GM12878 (cell line): ENCODE data around the gene DOK7. TPM values are rescaled to one million over a fixed set of nuclear protein-coding genes. Genes with fewer than 3 reads are reported as not detected.
A peak's percentile ranks its signal among the peaks of the same experiment; 100 is the strongest.
"Not testable (repeated sequence)": the region's sequence is repeated elsewhere in the genome, so short reads cannot be mapped to it uniquely, and the experiment has no call there.

ENCODE experiments used
- ATAC-seq: fragments of 200-7000 bp; cut with Tn5 transposase; 3 replicates; pipeline ENCODE4 v1.9.1; 2020; ENCODE audit warnings: mild to moderate bottlenecking, moderate library complexity
- BruUV-seq: library from RNA; stranded (reverse); fragments of 400-500 nt; replicated peaks from 2 replicates; lab custom pipeline; 2021; lab: Mats Ljungman, UMichigan
- CTCF ChIA-PET: fragments of 300-600 bp; sonication (Branson Sonifier 250); formaldehyde crosslinking; extraction: SDS; loops from one replicate; lab custom pipeline; 2021; ENCODE audit warnings: inconsistent platforms; lab: Yijun Ruan, JAX
- POLR2A ChIA-PET: fragments of 350-600 bp; formaldehyde crosslinking; extraction: SDS; loops from one replicate; lab custom pipeline; 2021; ENCODE audit warnings: inconsistent platforms; lab: Charles Lee
- RAD21 ChIA-PET: fragments of 300-600 bp; sonication (Branson Sonifier 250); formaldehyde crosslinking; loops from one replicate; lab custom pipeline; 2023; ENCODE audit warnings: antibody characterized with exemption; ENCODE audit not compliant: unreplicated experiment; lab: Charles Lee
- SMC1A ChIA-PET: fragments of 300-600 bp; sonication (Branson Sonifier 250); formaldehyde crosslinking; loops from one replicate; lab custom pipeline; 2023; ENCODE audit not compliant: unreplicated experiment, uncharacterized antibody; lab: Charles Lee
- DNase-seq: peaks from one replicate; pipeline ENCODE4 v3.0.0-alpha.2; 2011; ENCODE audit warnings: low read depth, low spot score
- FAIRE-seq: peaks from 3 replicates; lab custom pipeline; 2011; peaks lifted over from hg19 to GRCh38; lab: Jason Lieb, UNC
- H2AFZ ChIP-seq: 2 replicates; pipeline ENCODE4 v1.6.0; 2011; ENCODE audit warnings: low read depth, low read length, control low read depth; ENCODE audit not compliant: control insufficient read depth
- H3K27ac ChIP-seq: 2 replicates; pipeline ENCODE4 v1.5.1; 2011; ENCODE audit warnings: control low read depth; ENCODE audit not compliant: control insufficient read depth, insufficient read depth
- H3K27me3 ChIP-seq, 2 experiments: replicated peaks in 1 of 2; 2 replicates each; pipeline versions ENCODE4 v1.6.0 to v1.6.1; 2011; ENCODE audit warnings: low read length in 1 of 2; ENCODE audit not compliant: control insufficient read depth in 2 of 2, insufficient read depth in 2 of 2
- H3K36me3 ChIP-seq, 2 experiments: 2 replicates each; pipeline ENCODE4 v1.5.1; 2011; ENCODE audit warnings: low read length in 1 of 2; ENCODE audit not compliant: control insufficient read depth in 2 of 2, insufficient read depth in 2 of 2
- H3K4me1 ChIP-seq: 2 replicates; pipeline ENCODE4 v1.6.1; 2011; ENCODE audit warnings: mild to moderate bottlenecking, low read length, moderate library complexity, mixed read lengths; ENCODE audit not compliant: control insufficient read depth, insufficient read depth
- H3K4me2 ChIP-seq: 2 replicates; pipeline ENCODE4 v1.6.0; 2011; ENCODE audit warnings: control low read depth; ENCODE audit not compliant: control insufficient read depth, insufficient read depth
- H3K4me3 ChIP-seq: fragments of 200-600 bp; sonication (generic); 2 replicates; pipeline ENCODE4 v1.5.1; 2016
- H3K79me2 ChIP-seq: 2 replicates; pipeline ENCODE4 v1.6.0; 2011; ENCODE audit warnings: low read length; ENCODE audit not compliant: control insufficient read depth, insufficient read depth
- H3K9ac ChIP-seq: 2 replicates; pipeline ENCODE4 v1.8.0; 2011; ENCODE audit warnings: low read length, control low read depth, mixed read lengths; ENCODE audit not compliant: control insufficient read depth, insufficient read depth
- H3K9me3 ChIP-seq: replicated peaks from 3 replicates; pipeline ENCODE4 v1.5.1; 2011; ENCODE audit warnings: mild to moderate bottlenecking, low read length; ENCODE audit not compliant: control insufficient read depth, insufficient read depth
- H4K20me1 ChIP-seq: 2 replicates; pipeline ENCODE4 v1.6.0; 2011; ENCODE audit not compliant: control insufficient read depth, insufficient read depth
- SUZ12 ChIP-seq: fragments of 200-600 bp; sonication (generic); IDR thresholded peaks from one replicate; pipeline ENCODE4 v1.6.1; 2018; ENCODE audit warnings: antibody characterized with exemption, mild to moderate bottlenecking; ENCODE audit not compliant: unreplicated experiment
- YY1 ChIP-seq: IDR thresholded peaks from 2 replicates; pipeline ENCODE4 v1.6.1; 2011; ENCODE audit warnings: low read depth, mild to moderate bottlenecking, low read length
- WGBS: methylation state at CpG from one replicate; pipeline ENCODE4 v1.1.6; 2016; ENCODE audit warnings: low lambda C conversion rate; ENCODE audit not compliant: insufficient replicate concordance, insufficient coverage; ENCODE audit errors: missing lambda C conversion rate; 5-methylcytosine and 5-hydroxymethylcytosine counted together
- in situ Hi-C: fragments of 300-500 bp; cut with MboI; formaldehyde crosslinking; loops from 9 replicates; pipeline ENCODE4 v1.14.3; 2018; ENCODE audit warnings: mixed read lengths
- intact Hi-C: fragments of 100-400 bp; cut with micrococcal nuclease; formaldehyde crosslinking; loops from one replicate; pipeline ENCODE4 v1.14.2; 2022; ENCODE audit not compliant: unreplicated experiment
- polyA plus RNA-seq, 11 experiments: library from polyadenylated mRNA; depleted of rRNA in 4 of 11; unstranded in 6 of 11; stranded (reverse) in 5 of 11; fragments of >200 nt; fragmentation: Nextera tagmentation in 4 of 11; fragmentation: Illumina TruSeq in 1 of 11; extraction: Ambion mirVana in 4 of 11; extraction: Trizol in 1 of 11; gene quantifications; 1 replicate in 1 of 11; 2 replicates in 10 of 11; pipeline versions ENCODE4 v1.2.1 to v1.2.3, GENCODE V29; 2011 to 2016; ENCODE audit warnings: inconsistent platforms in 2 of 11, missing spikeins in 2 of 11, low read depth in 1 of 11
- total RNA-seq, 4 experiments: library from RNA; depleted of rRNA in 3 of 4; stranded (reverse); fragments of >200 nt in 3 of 4; fragmentation: Illumina TruSeq in 1 of 4; extraction: Trizol in 1 of 4; gene quantifications; 2 replicates each; pipeline versions ENCODE4 v1.2.1 to v1.2.3, GENCODE V29; 2013 to 2021
- TF ChIP-seq, protein P1 (sequence below), 3 experiments: IDR thresholded peaks in 2 of 3; conservative IDR thresholded peaks in 1 of 3; 2 replicates each; pipeline ENCODE4 v1.5.1; 2011; ENCODE audit warnings: low read depth in 3 of 3, low read length in 3 of 3, mild to moderate bottlenecking in 3 of 3, control low read depth in 2 of 3, moderate library complexity in 2 of 3, inconsistent platforms in 1 of 3, mixed read lengths in 1 of 3; ENCODE audit not compliant: control insufficient read depth in 2 of 3, insufficient read depth in 1 of 3; ENCODE audit errors: extremely low read depth in 1 of 3

The DOK7 gene
- total and polyA plus RNA-seq, 10 of the 15 experiments (the other 5 are each of a cell fraction or from before 2014, with no cell fraction given), result 0.04 to 0.46 (median 0.18) TPM; not detected in 4

DNA sequence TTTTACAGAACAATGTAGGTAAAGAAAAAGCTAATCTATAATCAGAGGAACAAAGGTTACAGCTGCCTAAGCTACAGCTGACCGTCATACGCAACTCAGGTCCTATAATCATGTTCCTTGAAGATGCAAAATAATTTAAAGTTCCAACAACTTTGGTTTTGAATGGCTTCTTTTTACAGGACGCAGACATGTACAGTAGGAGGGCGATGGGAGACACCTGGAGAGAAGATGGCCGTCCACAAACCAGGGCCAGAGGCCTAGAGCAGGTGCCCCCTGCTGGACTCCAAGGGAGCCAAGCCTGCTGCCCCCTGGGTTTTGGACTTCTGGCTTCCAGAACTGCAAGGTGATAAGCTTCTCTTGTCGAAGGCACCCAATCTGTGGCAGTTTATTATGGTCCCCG is 10.7 kb upstream of the DOK7 start:
- Histone ChIP-seq H3K9ac (no peak overlapping the region), H3K4me2 (no peak overlapping the region), H3K27ac (no peak overlapping the region), H3K4me3 (no peak overlapping the region), H3K4me1 (no peaks in the 10 kb centered on the region), H4K20me1 (no peaks in the 10 kb centered on the region), H3K36me3 (no peaks in the 10 kb centered on the region), H3K9me3 (no peaks in the 10 kb centered on the region; the same call in 2 of the 3 replicates), H3K79me2 (no peaks in the 10 kb centered on the region), H2AFZ (no peak overlapping the region), H3K27me3 (no peaks in the 10 kb centered on the region)
- RAD21 ChIA-PET, result interaction anchor here (0.6 kb wide), 1 partner anchor 106 kb away, joined by 3 read pairs; no protein-coding TSS in a partner anchor
- no peak for FAIRE-seq
- ATAC-seq, result no peak
- CTCF ChIA-PET, result interaction anchor here (0.8 to 1.5 kb wide), 3 partner anchors 28 to 122 kb away, joined by 3 to 7 read pairs (median 3); no protein-coding TSS in a partner anchor
- TF ChIP-seq SUZ12 (no peak), YY1 (peak; percentile 20; the same call in 1 of the 2 replicates)
- TF ChIP-seq, protein P1, sequence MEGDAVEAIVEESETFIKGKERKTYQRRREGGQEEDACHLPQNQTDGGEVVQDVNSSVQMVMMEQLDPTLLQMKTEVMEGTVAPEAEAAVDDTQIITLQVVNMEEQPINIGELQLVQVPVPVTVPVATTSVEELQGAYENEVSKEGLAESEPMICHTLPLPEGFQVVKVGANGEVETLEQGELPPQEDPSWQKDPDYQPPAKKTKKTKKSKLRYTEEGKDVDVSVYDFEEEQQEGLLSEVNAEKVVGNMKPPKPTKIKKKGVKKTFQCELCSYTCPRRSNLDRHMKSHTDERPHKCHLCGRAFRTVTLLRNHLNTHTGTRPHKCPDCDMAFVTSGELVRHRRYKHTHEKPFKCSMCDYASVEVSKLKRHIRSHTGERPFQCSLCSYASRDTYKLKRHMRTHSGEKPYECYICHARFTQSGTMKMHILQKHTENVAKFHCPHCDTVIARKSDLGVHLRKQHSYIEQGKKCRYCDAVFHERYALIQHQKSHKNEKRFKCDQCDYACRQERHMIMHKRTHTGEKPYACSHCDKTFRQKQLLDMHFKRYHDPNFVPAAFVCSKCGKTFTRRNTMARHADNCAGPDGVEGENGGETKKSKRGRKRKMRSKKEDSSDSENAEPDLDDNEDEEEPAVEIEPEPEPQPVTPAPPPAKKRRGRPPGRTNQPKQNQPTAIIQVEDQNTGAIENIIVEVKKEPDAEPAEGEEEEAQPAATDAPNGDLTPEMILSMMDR (IDR thresholded peaks at IDR 0.05 in 2 of 3, conservative IDR thresholded peaks at IDR 0.05 in 1 of 3; ENCODE audit: control insufficient read depth in 2 of 3, extremely low read depth in 1 of 3, insufficient read depth in 1 of 3, low read depth in 3 of 3, low read length in 3 of 3), result peak; percentile 15 to 34 (median 27)
- no peak for DNase-seq
- no TSS peak for BruUV-seq
- SMC1A ChIA-PET, result interaction anchor here (1.7 kb wide), 1 partner anchor 106 kb away, joined by 5 read pairs; no protein-coding TSS in a partner anchor
- in situ Hi-C loops (no loop called here), intact Hi-C loops (no loop called here)
- POLR2A ChIA-PET, result no interaction called here
- WGBS, result 36% methylated on average over 7 of the region's 7 CpGs

DNA sequence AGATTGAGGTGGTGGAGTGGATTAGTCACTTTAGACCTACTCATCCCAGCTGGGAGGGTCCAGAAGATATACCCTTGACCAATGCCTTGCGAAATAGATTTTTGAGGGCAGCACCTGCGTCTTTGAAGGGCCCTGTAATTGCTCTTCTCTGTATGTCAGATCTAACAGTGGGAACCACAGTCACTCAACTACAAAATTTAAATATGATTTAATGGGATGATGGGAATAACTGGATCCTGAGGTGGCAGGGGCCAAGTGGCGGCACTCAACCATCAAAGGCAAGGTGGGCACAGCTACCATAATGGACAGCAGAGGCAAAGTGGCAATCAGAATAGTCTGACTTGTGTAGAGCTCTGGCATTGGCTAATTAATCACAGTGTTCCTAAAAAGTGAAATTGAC is 7.5 kb upstream of the DOK7 start:
- H3K4me3 ChIP-seq, H3K36me3 ChIP-seq, CTCF ChIA-PET, DNase-seq, in situ Hi-C loops, FAIRE-seq, H3K9ac ChIP-seq, H3K27me3 ChIP-seq, POLR2A ChIA-PET, H3K79me2 ChIP-seq, H3K4me2 ChIP-seq, BruUV-seq, ATAC-seq, H3K27ac ChIP-seq, H3K9me3 ChIP-seq, intact Hi-C loops, H2AFZ ChIP-seq, H3K4me1 ChIP-seq, H4K20me1 ChIP-seq, RAD21 ChIA-PET: not testable (repeated sequence)
- SMC1A ChIA-PET, result interaction anchor here (1.1 kb wide), 1 partner anchor 25 kb away, joined by 3 read pairs; no protein-coding TSS in a partner anchor
- 5% methylated on average over 3 of the region's 3 CpGs for WGBS
